HL-60 (cell line): ENCODE measurements around the gene UBL3.

Source experiments
- CTCF ChIP-seq: IDR thresholded peaks from one replicate; pipeline ENCODE4 v1.5.1; 2011; ENCODE audit warnings: low read length, control low read depth, inconsistent platforms; ENCODE audit not compliant: insufficient read depth
- GABPA ChIP-seq: IDR thresholded peaks from 2 replicates; pipeline ENCODE4 v1.6.1; 2012; ENCODE audit warnings: low read depth
- POLR2AphosphoS5 ChIP-seq: IDR thresholded peaks from 2 replicates; pipeline ENCODE4 v1.6.1; 2012; ENCODE audit warnings: low read depth

GRCh38 chr13:29849071-29849631 lies 1.3 kb downstream of the UBL3 start:
- no peak for TF ChIP-seq CTCF
- TF ChIP-seq POLR2AphosphoS5, result no peak
- no peak for TF ChIP-seq GABPA
